ENCODE results near the gene MEIOB. TPM values are rescaled to one million over a fixed set of nuclear protein-coding genes. Genes with fewer than 3 reads are reported as not detected.
"Not testable (repeated sequence)": the region's sequence is repeated elsewhere in the genome, so short reads cannot be mapped to it uniquely, and the experiment has no call there.

The MEIOB gene, protein sequence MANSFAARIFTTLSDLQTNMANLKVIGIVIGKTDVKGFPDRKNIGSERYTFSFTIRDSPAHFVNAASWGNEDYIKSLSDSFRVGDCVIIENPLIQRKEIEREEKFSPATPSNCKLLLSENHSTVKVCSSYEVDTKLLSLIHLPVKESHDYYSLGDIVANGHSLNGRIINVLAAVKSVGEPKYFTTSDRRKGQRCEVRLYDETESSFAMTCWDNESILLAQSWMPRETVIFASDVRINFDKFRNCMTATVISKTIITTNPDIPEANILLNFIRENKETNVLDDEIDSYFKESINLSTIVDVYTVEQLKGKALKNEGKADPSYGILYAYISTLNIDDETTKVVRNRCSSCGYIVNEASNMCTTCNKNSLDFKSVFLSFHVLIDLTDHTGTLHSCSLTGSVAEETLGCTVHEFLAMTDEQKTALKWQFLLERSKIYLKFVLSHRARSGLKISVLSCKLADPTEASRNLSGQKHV
- not detected for total RNA-seq

- H3K9me3 Mint-ChIP-seq, result no peaks in the 10 kb centered on the region
- no peaks in the 10 kb centered on the region for H3K36me3 Mint-ChIP-seq
- DNase-seq, result peak; percentile 55
- H3K27ac Mint-ChIP-seq, result no peak within 1 kb of the TSS
- POLR2A ChIA-PET, result no interaction called here
- peak within 1 kb of the TSS; percentile 53 for H3K4me3 Mint-ChIP-seq
- H3K27me3 Mint-ChIP-seq, result peaks cover 32% of the 10 kb centered on the region
- no peak for ATAC-seq (ENCODE audit: low read depth)
- peaks cover 3% of the 10 kb centered on the region for H3K4me1 Mint-ChIP-seq
Measured at GRCh38 chr16:1871974-1872635, at the start of gene MEIOB. Gene MEIOB (minus strand): TSS chr16:1872164. CDS start chr16:1868175, 3,989 bp downstream.

DNA sequence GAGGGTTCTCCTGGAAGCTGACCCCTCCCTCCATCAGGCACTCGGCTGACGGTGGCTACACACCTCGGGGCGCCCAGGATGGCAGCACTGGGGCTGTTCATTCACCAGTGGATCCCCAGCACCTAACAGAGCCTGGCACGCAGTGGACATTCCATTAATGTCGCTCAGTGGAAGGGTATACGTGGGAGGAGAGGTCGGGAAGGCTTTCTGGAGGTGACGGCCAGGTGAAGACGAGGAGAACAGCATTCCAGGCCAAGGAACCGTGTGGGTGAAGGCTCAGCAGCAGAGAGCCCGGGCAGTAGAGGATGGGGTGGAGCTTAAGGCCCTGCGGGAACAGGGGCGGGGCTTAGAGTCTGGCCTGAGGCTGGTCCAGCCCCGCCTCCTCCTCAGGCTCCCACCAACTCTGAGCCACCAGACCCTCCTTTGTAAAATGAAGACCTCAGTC is 48.8 kb upstream of the MEIOB start:
- no peak for ATAC-seq (ENCODE audit: low read depth)
- peaks cover 1% of the 10 kb centered on the region for H3K4me1 Mint-ChIP-seq
- no peaks in the 10 kb centered on the region for H3K36me3 Mint-ChIP-seq
- H3K27me3 Mint-ChIP-seq, result peaks cover 66% of the 10 kb centered on the region
- H3K4me3 Mint-ChIP-seq, result no peak overlapping the region
- DNase-seq, result no peak
- H3K27ac Mint-ChIP-seq, result no peak overlapping the region
- POLR2A ChIA-PET, result no interaction called here
- H3K9me3 Mint-ChIP-seq, result no peaks in the 10 kb centered on the region

- H3K27me3 Mint-ChIP-seq, result peaks cover 73% of the 10 kb centered on the region
- H3K27ac Mint-ChIP-seq; ATAC-seq (ENCODE audit: low read depth); H3K9me3 Mint-ChIP-seq; H3K4me1 Mint-ChIP-seq; H3K36me3 Mint-ChIP-seq; DNase-seq; POLR2A ChIA-PET; H3K4me3 Mint-ChIP-seq: not testable (repeated sequence)
Measured at GRCh38 chr16:1920122-1920521, 48.2 kb upstream of the MEIOB start.

DNA sequence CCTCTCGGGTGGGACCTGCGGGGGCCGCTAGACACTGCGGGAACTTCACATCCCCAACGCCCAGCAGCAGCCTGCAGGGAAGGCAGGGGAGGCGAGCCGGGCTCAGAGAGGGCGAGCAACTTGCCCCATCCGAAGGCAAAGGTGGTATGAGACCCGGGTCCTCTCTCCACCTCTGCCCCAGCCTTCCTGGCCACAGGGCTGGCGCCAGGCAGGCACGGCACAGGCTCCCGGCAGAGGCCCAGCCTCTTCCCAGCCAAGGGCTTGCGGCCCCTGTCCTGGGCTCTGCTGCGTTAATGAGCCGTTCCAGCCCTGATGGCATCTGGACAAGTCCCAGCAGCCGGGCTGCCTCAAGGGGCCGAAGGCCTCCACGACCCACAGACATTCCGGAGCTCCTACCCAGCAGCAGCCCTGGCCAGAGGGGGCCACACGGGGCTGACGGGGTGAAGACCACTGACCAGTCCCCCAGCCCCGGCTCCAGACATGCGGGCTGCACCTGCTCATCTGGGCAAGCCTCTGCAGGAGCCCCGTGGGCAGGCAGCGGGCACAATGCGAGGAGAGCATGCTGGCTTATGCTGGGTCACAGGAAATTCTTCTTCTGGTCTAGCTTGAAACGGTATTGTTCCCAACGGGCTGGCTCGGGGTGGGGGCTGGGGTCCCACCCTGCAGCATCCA is 47.5 kb upstream of the MEIOB start:
- Mint-ChIP-seq H3K9me3 (no peaks in the 10 kb centered on the region), H3K4me1 (peaks cover 1% of the 10 kb centered on the region), H3K27me3 (peaks cover 73% of the 10 kb centered on the region), H3K27ac (no peak overlapping the region), H3K4me3 (no peak overlapping the region), H3K36me3 (no peaks in the 10 kb centered on the region)
- POLR2A ChIA-PET, result no interaction called here
- ATAC-seq (ENCODE audit: low read depth) (no peak), DNase-seq (no peak)

GRCh38 chr16:1918351-1919326 is 46.7 kb upstream of the MEIOB start, which contains the start of gene HS3ST6:
Gene HS3ST6 (minus strand): TSS chr16:1918415. CDS start chr16:1918323, 92 bp downstream.
- H3K27me3 Mint-ChIP-seq, result peaks cover 71% of the 10 kb centered on the region
- ATAC-seq (ENCODE audit: low read depth) (no peak), DNase-seq (no peak)
- H3K9me3 Mint-ChIP-seq, result no peaks in the 10 kb centered on the region
- H3K4me3 Mint-ChIP-seq, result no peak within 1 kb of the TSS
- H3K4me1 Mint-ChIP-seq, result peaks cover 1% of the 10 kb centered on the region
- H3K36me3 Mint-ChIP-seq, result no peaks in the 10 kb centered on the region
- POLR2A ChIA-PET, result no interaction called here
- H3K27ac Mint-ChIP-seq, result no peak within 1 kb of the TSS

GRCh38 chr16:1917665-1918350 is 45.8 kb upstream of the MEIOB start:
- no peaks in the 10 kb centered on the region for H3K9me3 Mint-ChIP-seq
- no peak overlapping the region for H3K4me3 Mint-ChIP-seq
- no peak for ATAC-seq (ENCODE audit: low read depth)
- H3K36me3 Mint-ChIP-seq, result no peaks in the 10 kb centered on the region
- H3K4me1 Mint-ChIP-seq, result peaks cover 1% of the 10 kb centered on the region
- peaks cover 66% of the 10 kb centered on the region for H3K27me3 Mint-ChIP-seq
- no peak overlapping the region for H3K27ac Mint-ChIP-seq
- no peak for DNase-seq
- POLR2A ChIA-PET, result no interaction called here

GRCh38 chr16:1917056-1917664 is 45.2 kb upstream of the MEIOB start:
- H3K27me3 Mint-ChIP-seq, result peaks cover 61% of the 10 kb centered on the region
- H3K4me1 Mint-ChIP-seq, result peaks cover 1% of the 10 kb centered on the region

GRCh38 chr16:1916640-1916990 is 44.7 kb upstream of the MEIOB start:
- no peak overlapping the region for H3K4me3 Mint-ChIP-seq
- H3K9me3 Mint-ChIP-seq, result no peaks in the 10 kb centered on the region
- ATAC-seq (ENCODE audit: low read depth) (no peak), DNase-seq (no peak)
- no peak overlapping the region for H3K27ac Mint-ChIP-seq
- H3K36me3 Mint-ChIP-seq, result no peaks in the 10 kb centered on the region
- peaks cover 56% of the 10 kb centered on the region for H3K27me3 Mint-ChIP-seq
- peaks cover 1% of the 10 kb centered on the region for H3K4me1 Mint-ChIP-seq
- POLR2A ChIA-PET, result no interaction called here

More at GRCh38 chr16:1917056-1917664, 45.2 kb upstream of the MEIOB start:
- no peak overlapping the region for H3K27ac Mint-ChIP-seq
- POLR2A ChIA-PET, result no interaction called here
- no peaks in the 10 kb centered on the region for H3K36me3 Mint-ChIP-seq
- H3K9me3 Mint-ChIP-seq, result no peaks in the 10 kb centered on the region
- H3K4me3 Mint-ChIP-seq, result no peak overlapping the region
- DNase-seq (no peak), ATAC-seq (ENCODE audit: low read depth) (no peak)

GRCh38 chr16:1915732-1916639 is 44.0 kb upstream of the MEIOB start:
- DNase-seq, result no peak
- ATAC-seq (ENCODE audit: low read depth), result no peak
- peaks cover 50% of the 10 kb centered on the region for H3K27me3 Mint-ChIP-seq
- POLR2A ChIA-PET, result interaction anchor here (0.6 kb wide), 1 partner anchor 240 kb away, joined by 6 read pairs; the partner anchor contains the start of gene TRAF7
- H3K9me3 Mint-ChIP-seq, result no peaks in the 10 kb centered on the region
- no peaks in the 10 kb centered on the region for H3K36me3 Mint-ChIP-seq
- H3K4me1 Mint-ChIP-seq, result peaks cover 1% of the 10 kb centered on the region
- H3K4me3 Mint-ChIP-seq, result no peak overlapping the region
- H3K27ac Mint-ChIP-seq, result no peak overlapping the region

DNA sequence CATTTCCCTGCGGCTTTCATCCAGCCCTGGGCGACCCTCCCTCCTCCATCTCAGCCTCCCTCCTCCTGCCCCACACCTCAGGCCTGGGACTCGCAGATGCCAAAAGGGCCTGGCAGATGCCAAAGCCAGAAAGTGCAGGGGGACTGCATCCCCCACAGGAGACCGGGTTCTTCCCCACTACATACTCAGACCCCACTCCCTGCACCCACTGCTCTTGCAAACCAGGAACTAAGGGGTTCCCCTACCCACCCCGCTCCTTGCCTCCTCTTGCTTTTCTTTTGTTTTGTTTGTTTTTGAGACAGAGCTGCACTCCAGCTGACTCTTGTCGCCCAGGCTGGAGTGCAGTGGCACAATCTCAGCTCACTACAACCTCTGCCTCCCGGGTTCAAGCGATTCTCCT is 43.0 kb upstream of the MEIOB start:
- no peaks in the 10 kb centered on the region for H3K4me1 Mint-ChIP-seq
- no peak overlapping the region for H3K27ac Mint-ChIP-seq
- H3K36me3 Mint-ChIP-seq, result no peaks in the 10 kb centered on the region
- H3K4me3 Mint-ChIP-seq, result no peak overlapping the region
- POLR2A ChIA-PET, result interaction anchor here (0.6 kb wide), 1 partner anchor 241 kb away, joined by 6 read pairs; the partner anchor contains the start of gene TRAF7
- H3K9me3 Mint-ChIP-seq, result no peaks in the 10 kb centered on the region
- peaks cover 42% of the 10 kb centered on the region for H3K27me3 Mint-ChIP-seq
- DNase-seq (no peak), ATAC-seq (ENCODE audit: low read depth) (no peak)

- no peak for DNase-seq
- POLR2A ChIA-PET, result no interaction called here
Measured at GRCh38 chr16:1914084-1914608, 42.2 kb upstream of the MEIOB start.

More at GRCh38 chr16:1914084-1914608, 42.2 kb upstream of the MEIOB start:
- Mint-ChIP-seq H3K4me3 (no peak overlapping the region), H3K36me3 (no peaks in the 10 kb centered on the region), H3K27me3 (peaks cover 39% of the 10 kb centered on the region), H3K4me1 (no peaks in the 10 kb centered on the region), H3K27ac (no peak overlapping the region), H3K9me3 (no peaks in the 10 kb centered on the region)
- ATAC-seq (ENCODE audit: low read depth), result no peak

All from activated naive CD8-positive, alpha-beta T cell treated with anti-CD3 and anti-CD28 coated beads, Interleukin-2, amount 10 ng/mL, durations not matched to agents 7 days and 5 days (primary cell).